Activated T-cell treated with anti-CD3 and anti-CD28 coated beads for 48 hours (primary cell): Measurements from ENCODE around the gene SHC2.
A peak's percentile ranks its signal among the peaks of the same experiment; 100 is the strongest.
"Not testable (repeated sequence)": the region's sequence is repeated elsewhere in the genome, so short reads cannot be mapped to it uniquely, and the experiment has no call there.

Experiments
- DNase-seq: peaks from one replicate; pipeline ENCODE4 v3.0.0-alpha.2; 2020; ENCODE audit warnings: low read depth

SHC2 gene

DNA sequence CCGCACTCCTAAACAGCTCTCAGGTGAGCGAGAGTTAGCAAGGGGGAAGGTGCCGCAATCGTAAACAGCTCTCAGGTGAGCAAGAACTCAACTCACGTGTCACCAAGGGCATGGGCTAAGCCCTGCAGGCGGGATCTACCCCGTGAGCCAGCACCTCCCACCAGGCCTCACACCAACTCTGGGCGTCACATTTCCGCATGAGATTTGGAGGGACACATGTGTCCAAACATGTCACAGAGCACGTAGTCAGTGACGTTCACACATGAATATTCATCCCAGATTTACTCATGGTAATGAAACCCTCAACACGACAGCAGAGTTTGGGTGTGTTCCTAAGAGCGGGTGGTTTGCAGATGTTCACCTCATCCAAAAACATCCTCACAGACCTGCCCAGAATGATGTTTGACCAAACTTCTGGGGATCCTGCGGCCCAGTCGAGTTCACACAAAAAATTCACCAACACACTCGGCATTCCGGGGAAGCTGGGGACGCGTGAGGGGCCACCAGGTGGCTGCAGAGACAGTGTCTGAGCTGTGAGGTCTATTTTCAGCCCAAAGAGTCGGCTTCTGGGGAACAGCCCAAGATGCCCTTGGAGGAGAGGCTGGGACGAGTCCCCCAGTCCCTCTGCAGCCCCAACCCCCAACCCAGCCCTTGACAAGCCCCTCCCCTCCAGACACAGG is 71.4 kb downstream of the SHC2 start:
- DNase-seq: no peak

DNA sequence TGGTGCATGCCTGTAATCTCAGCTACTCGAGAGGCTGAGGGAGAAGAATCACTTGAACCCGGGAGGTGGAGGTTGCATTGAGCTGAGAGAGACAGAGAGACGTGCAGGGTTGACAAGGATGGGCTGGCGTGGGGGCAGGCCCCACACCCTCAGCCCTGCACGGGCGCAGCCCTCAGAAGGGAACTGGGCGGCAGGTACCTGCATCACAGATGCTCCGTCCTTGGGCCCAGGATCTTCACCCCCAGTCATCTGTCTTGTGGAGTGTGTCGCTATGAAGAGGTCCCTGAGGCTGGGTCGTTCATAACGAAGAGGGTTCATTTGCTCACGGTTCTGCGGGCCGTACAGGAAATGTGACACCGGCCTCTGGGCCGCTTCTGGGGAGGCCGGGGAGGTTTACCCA is 72.1 kb downstream of the SHC2 start:
- no peak for DNase-seq

DNA sequence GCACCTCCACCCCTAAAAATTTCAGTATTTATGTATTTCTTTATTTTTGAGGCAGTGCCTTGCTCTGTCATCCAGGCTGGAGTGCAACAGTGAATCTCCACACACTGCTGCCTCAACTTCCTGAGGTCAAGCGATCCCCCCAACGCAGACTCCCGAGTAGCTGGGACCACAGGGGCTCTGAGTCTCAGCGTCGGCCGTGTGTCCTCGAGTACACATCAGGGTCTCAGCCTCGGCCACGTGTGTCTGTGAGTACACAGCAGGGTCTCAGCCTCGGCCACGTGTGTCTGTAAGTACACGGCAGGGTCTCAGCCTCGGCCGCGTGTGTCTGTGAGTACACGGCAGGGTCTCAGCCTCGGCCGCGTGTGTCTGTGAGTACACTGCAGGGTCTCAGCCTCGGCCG is 73.1 kb downstream of the SHC2 start:
- DNase-seq: no peak

DNA sequence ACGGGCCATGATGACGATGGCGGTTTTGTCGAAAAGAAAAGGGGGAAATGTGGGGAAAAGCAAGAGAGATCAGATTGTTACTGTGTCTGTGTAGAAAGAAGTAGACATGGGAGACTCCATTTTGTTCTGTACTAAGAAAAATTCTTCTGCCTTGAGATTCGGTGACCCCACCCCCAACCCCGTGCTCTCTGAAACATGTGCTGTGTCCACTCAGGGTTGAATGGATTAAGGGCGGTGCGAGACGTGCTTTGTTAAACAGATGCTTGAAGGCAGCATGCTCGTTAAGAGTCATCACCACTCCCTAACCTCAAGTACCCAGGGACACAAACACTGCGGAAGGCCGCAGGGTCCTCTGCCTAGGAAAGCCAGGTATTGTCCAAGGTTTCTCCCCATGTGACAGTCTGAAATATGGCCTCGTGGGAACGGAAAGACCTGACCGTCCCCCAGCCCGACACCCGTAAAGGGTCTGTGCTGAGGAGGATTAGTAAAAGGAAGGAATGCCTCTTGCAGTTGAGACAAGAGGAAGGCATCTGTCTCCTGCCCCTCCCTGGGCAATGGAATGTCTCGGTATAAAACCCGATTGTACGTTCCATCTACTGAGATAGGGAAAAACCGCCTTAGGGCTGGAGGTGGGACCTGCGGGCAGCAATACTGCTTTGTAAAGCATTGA is 74.1 kb downstream of the SHC2 start:
- DNase-seq: not testable (repeated sequence)

DNA sequence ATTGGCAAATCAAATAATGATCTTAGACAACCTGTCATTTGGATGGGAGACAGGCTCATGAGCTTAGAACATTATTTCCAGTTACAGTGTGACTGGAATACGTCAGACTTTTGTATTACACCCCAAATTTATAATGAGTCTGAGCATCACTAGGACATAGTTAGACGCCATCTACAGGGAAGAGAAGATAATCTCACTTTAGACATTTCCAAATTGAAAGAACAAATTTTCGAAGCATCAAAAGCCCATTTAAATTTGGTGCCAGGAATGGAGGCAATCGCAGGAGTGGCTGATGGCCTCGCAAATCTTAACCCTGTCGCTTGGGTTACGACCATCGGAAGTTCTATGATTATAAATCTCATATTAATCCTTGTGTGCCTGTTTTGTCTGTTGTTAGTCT is 74.6 kb downstream of the SHC2 start:
- not testable (repeated sequence) for DNase-seq

DNA sequence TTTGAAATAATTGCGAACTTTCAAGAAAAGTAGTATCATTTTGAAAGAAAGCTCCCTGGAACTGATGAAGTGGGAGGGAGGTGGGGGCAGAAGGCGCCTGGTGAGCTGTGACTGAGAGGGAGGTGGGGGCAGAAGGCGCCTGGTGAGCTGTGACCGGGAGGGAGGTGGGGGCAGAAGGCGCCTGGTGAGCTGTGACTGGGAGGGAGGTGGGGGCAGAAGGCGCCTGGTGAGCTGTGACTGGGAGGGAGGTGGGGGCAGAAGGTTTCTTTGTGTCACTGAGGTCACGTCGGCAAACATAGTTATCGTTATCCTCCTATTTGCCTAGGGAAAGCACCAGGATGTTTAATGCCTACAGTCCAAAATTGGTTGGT is 76.0 kb downstream of the SHC2 start:
- DNase-seq: no peak

DNA sequence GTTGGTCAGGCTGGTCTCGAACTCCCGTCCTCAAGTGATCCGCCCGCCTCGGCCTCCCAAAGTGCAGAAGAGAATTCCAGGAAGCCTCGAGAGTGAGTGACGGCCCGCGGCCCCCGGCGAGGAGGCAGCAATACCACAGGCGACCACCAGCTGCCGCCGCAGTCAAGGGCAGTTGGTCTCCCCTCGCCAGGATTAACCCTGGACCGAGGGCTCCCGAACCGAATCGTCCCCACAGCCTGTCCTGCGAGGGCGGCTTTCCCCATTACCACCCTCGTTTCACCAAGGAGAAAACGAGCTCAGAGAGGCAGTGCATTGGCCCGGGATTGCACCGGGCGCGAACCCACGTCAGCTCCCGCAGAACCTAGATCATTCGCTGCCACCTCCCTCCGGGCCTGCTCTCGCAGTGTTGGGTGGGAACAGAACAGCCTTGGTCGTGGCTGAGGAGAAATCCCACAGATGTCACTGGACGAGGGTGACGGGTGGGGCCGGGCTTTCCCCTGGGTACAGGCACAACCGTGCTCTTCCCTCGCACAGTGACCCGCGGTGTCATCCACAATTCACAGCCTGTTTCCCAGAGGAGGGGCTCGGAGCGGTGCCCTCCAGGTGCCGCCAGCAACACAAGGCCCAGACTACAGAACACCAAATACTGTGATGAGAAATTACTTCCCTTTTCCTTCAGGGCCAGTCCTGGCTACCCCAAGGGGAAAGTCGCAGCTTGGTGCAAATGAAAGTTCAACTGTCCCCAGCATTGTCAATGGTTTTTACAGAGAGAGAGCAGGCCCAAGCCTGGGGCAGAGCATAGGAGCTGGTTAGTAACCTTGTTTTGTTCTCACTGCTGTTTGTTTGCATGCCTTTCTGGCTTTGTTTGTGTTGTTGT is 76.7 kb downstream of the SHC2 start:
- no peak for DNase-seq

DNA sequence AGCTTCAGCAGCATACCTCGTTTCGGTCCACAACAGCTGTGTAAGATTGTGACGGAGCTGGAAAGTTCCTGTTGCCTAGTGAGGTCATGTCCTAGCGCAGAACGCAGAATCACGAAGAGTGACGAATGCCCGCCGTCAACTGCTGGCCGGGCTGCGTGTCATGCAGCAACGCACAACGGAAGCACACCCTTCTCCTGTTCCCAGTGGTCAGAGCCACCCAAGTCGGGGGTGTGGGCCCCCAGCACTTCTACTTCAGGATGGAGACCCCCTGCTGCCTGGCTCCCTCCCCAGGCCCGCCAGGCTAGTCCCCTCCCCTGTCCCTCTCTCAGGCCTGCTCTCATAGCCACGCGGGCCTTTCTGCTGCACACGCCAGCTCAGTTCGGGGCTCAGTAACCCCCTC is 77.8 kb downstream of the SHC2 start:
- DNase-seq: no peak

DNA sequence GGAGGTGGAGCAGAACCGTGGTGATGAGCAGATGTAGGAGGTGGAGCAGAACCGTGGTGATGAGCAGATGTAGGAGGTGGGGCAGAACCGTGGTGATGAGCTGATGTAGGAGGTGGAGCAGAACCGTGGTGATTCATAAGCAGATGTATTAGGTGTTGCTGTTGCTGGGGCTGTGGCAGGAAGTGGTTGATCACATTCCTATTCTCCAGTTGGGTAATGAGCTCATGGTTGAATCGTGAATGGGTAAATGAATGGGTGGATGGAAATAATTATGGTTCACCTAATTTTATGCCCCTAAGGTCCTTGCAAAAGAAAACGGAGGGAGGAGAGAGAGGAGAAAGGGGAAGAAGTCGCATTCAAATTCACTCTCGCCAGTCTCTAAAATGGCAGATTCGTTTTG is 78.3 kb downstream of the SHC2 start:
- peak; percentile 15 for DNase-seq

DNA sequence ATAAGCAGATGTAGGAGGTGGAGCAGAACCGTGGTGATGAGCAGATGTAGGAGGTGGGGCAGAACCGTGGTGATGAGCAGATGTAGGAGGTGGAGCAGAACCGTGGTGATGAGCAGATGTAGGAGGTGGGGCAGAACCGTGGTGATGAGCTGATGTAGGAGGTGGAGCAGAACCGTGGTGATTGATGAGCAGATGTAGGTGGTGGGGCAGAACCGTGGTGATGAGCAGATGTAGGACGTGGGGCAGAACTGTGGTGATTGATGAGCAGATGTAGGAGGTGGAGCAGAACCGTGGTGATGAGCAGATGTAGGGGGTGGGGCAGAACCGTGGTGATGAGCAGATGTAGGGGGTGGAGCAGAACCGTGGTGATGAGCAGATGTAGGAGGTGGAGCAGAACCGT is 78.9 kb downstream of the SHC2 start:
- DNase-seq: peak; percentile 8

DNA sequence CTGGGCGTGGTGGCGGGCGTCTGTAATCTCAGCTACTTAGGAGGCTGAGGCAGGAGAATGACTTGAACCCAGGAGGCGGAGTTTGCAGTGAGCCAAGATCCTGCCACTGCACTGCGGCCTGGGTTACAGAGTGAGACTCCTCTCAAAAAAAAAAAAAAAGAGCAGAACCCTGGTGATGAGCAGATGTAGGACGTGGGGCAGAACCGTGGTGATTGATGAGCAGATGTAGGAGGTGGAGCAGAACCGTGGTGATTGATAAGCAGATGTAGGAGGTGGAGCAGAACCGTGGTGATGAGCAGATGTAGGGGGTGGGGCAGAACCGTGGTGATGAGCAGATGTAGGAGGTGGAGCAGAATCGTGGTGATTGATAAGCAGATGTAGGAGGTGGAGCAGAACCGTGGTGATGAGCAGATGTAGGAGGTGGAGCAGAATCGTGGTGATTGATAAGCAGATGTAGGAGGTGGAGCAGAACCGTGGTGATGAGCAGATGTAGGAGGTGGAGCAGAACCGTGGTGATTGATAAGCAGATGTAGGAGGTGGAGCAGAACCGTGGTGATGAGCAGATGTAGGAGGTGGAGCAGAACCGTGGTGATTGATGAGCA is 80.1 kb downstream of the SHC2 start:
- DNase-seq: not testable (repeated sequence)

DNA sequence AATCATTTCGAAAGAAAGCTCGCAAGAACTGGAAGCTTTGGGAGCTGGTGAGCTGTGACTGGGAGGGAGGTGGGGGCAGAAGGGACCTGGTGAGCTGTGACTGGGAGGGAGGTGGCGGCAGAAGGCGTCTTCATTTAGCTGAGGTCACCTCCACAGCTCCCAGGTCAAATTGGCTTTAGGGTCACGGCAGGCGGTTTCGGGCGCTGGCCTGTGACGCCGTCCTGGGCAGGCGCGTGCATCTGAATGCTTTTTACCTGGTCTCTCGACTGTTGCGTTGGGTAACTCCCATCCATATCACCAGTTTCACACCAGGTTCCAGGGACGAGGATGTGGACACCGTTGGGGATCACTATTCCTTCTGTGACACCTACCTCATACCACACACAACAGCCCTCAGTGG is 81.0 kb downstream of the SHC2 start:
- DNase-seq: no peak

DNA sequence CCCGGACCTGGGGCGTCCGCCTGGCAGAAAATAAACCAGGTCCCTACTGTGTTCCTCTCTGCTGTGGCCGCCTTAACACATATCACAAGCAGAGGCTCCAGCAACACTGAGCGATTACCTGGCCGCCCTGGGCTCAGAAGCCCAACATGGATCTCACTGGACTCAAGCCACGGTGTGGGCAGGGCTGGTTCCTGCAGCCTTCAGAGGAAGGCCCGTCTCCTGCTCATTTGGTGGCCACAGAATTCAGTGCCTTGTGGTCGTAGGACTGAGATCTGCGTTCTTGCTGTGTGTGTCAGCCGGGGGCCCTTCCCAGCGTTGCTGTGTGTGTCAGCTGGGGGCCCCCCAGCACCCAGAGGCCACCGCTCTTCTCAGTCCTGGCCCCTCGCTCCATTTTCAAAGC is 82.1 kb downstream of the SHC2 start:
- DNase-seq: no peak

DNA sequence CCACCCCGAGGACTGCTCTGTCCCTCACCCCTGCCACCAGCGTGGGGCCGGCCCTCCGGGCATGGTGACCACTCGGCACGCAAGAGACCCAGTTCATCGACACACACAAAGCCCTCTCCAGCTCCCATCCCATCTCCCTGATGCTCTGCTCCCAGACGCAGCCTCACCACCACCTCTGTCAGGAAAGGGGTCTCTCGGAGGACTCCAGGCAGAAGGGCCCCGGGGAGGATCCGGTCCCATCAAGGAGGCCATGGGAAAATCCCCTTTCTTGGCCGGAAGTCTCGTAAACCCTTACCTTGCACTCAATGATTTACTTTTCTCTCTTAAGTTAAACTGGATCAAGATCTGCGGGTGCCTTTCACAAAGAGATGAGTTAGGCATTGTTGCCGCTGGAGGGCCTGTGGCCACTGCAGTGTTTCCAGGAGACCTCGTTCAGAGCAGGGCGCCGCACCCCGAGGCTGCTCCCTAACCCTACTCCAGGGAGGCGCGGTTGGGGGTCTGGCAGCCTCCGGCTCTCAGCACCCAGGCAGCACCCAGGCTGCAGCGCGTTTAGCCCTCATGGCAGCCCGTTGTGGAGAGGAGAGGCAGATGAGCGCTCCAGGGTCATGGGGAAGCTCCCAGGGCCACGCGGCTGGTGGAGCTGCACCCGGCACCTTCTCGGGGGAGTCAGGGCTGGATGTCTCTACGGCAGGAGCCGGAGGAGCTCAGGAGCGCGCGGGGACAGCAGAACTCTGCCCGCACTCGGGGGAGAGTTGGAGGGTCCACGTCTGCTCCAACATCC is 82.8 kb downstream of the SHC2 start:
- no peak for DNase-seq

DNA sequence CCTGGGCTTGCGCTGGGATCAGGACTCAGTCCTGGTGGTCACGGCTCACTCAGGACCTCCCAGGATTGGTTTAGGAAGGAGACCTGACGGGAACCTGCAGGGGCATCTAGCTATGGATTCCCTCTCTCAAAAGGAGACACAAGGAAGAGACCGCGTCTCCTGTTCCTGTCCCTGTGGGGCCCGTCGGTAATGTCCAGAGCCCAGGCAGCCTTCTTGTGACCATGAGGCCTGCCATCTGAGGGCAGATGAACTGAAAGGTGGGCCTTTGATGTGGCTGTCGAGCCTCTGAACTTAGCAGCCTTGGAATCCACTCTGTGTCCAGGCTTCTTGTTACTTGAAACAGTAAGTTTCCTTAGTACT is 84.7 kb downstream of the SHC2 start:
- DNase-seq: no peak

DNA sequence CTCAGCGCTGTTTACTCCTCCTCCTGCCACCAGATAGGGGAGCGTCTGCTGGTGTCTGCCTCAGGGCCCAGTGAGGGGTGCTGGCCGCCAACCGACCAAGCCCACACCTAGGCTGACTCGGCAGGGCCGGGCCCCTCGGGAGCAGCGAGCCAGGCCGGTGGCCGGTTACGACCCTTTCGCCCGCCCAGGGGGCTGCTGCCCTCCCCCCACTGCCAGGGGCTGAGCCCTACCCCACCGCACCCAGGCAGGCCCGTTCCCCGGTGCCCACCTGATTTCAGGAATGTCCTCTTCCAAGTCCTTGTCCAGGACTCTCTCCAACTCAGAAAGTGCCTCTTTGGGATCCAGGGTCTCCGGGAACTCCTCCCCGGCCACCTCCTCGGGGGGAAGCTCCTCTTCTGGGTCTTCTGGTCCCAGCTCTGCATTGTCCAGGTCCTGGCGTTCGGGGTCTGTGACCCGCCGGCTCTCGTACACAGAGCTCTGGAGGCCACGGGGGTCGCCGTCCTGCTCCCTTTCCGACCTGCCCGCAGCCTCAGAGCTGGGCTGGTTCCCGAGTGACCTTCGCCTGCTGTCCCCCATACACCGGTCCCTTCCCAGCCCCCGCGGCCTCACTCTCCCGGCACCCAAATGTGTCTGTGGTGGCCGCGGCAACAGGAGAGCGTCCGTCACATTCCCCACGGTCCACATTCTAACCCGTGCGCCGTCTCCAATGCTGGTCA is 85.3 kb downstream of the SHC2 start:
- DNase-seq: no peak

DNA sequence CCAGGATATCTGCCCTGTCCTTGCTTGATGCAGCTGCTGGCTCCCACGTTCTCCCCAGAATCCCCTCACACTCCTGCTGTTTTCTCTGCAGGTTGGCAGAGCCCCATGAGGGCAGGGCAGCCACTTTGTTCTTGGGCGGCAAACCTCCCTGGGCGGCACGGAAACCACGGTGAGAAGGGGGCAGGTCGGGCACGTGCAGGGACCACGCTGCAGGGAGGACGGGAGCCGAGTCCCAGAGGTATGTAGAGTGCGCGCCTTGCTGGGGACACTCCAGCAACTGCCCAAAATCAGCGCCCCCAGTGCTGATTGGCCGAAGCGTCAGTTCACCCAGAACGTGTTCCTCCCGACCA is 86.0 kb downstream of the SHC2 start:
- DNase-seq: no peak

DNA sequence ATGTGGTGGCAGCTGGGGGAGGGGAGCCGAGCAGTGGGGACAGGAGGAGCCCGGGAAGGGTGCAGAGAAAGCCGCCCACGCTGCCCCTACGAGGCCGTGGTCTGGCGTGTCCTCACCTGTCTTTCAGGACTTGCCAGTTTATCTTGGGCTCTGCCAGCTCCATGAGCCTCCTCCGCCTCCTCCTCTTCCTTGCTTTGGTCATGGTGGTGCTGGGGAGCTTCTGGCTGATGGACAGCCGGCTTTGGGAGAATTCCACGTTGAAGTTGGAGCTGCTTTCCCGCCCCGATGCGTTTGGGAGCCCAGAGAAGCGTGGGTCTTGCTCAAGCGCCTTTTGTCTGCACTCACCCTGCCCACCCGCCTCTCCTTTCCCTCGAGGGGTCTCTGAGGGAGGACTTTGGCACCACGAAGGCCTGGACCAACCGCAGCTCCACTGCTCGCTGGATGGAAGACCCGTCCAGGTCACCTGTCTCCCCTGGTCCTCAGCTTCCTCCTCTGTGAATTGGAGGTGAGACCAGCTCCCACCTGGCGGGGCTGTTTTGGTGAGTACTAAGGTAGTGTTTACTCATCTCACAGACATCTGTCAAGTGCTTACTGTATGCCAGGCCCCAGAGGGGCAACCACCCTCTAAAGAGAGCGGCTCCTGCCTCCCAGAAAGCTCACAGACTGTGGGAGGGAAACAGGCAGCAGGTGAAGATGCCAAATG is 86.5 kb downstream of the SHC2 start:
- no peak for DNase-seq

DNA sequence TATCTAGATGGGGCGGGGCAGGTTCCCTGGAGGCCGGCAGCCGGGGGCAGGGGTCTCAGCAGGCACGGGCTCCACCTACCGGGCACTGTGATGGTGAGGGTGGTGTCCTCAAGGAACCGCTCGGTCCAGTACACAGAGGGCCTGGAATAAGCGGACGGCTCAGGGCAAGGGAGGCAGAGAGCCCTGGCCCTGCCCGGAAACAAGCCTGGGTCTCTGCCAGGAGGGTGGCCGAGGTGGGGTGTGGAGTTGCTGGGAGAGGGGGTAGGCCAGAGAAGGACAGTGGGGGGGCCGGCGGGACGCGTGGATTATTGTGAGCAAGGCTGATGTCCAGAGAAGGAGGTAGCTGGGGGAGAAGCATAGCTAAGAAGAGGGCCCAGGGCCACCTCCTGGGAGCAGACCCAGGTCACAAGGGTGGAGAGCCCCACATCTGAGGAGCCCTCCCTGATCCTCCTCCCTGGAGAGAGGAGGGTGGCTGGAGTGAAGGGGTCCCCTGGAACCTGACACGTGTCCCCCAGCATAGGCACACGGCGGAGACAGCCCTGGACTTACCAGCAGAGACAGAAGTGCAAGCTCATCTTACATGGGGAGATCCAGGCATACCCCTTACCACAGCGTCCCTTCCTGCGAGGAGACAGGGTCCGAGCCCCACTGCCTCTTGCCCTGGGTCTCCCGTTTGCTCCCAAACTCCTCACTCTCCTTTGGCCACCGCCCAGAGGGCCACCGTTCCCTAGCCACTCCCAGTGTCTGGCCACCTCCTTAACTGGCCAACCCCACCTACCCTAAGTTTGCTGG is 87.2 kb downstream of the SHC2 start:
- no peak for DNase-seq

DNA sequence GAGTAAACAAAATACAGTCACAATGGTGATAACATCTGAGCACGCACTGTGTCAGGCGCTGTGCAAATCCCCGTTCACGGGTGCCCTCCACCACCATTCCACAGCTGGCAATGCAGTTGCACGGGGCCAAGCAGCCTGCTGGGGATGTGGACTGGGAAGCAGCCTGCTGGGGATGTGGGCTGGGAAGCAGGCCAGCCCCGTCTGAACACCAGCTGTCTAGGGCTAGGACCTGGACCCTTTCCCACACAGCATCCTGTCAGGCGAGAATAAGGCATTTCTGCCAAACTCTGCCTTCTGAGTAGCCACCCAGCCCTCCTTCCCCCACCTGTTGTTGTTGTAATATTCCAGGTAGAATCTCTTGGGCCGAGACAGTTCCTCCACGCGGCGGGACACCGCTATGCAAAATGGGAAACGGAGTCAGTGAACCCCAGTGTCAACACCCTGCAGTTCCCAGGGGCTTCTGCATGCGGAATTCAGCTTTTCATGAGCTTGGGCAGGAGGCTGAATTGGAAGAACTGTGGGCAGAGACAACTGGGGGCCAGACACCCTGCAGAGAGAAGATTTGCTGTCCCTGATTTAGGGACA is 88.4 kb downstream of the SHC2 start:
- no peak for DNase-seq
